Gastrocnemius medialis (tissue), 4 donors: ENCODE results near the gene PCGF6.

Experiments used
- POLR2A ChIP-seq, 2 donors: fragments of 450-650 bp; IDR thresholded peaks; one replicate each; pipeline ENCODE4 v1.6.1; 2017; ENCODE audit warnings: antibody characterized with exemption in 2 of 2, mild to moderate bottlenecking in 2 of 2, moderate library complexity in 2 of 2
- TF ChIP-seq, protein P1 (sequence below), 5 experiments: fragments of 450-650 bp in 3 of 5; fragments of 200-600 bp in 2 of 5; sonication (generic) in 2 of 5; IDR thresholded peaks in 4 of 5; conservative IDR thresholded peaks in 1 of 5; 1 replicate in 4 of 5; 2 replicates in 1 of 5; pipeline ENCODE4 v1.5.1; 2016 to 2019; ENCODE audit warnings: antibody characterized with exemption in 5 of 5, mild to moderate bottlenecking in 3 of 5, moderate library complexity in 3 of 5

DNA sequence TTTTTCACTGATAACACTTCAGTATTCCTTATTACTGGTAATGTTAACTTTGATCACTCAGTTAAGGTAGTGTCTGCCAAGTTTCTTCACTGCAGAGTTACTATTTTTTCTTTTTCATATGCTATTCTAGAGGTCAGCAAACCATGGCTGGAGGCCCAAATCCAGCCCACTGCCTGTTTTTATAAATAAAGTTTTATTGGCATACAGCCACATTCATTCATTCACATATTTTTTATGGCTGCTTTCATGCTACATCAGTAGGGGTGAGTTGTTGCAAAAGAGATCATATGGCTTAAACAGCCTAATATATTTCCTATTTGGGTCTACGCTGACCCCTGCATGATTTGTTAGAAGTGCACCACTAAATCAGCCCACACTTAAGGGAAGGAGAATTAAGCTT, 94.3 kb downstream of the PCGF6 start:
- TF ChIP-seq, protein P1, sequence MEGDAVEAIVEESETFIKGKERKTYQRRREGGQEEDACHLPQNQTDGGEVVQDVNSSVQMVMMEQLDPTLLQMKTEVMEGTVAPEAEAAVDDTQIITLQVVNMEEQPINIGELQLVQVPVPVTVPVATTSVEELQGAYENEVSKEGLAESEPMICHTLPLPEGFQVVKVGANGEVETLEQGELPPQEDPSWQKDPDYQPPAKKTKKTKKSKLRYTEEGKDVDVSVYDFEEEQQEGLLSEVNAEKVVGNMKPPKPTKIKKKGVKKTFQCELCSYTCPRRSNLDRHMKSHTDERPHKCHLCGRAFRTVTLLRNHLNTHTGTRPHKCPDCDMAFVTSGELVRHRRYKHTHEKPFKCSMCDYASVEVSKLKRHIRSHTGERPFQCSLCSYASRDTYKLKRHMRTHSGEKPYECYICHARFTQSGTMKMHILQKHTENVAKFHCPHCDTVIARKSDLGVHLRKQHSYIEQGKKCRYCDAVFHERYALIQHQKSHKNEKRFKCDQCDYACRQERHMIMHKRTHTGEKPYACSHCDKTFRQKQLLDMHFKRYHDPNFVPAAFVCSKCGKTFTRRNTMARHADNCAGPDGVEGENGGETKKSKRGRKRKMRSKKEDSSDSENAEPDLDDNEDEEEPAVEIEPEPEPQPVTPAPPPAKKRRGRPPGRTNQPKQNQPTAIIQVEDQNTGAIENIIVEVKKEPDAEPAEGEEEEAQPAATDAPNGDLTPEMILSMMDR (IDR thresholded peaks at IDR 0.05 in 4 of 5, conservative IDR thresholded peaks at IDR 0.05 in 1 of 5), result no peak
- no peak for TF ChIP-seq POLR2A (IDR thresholded peaks at IDR 0.05)
